ENCODE measurements around the gene PFN2.
A peak's percentile ranks its signal among the peaks of the same experiment; 100 is the strongest.
"Not testable (repeated sequence)": the region's sequence is repeated elsewhere in the genome, so short reads cannot be mapped to it uniquely, and the experiment has no call there.

The PFN2 gene, protein sequence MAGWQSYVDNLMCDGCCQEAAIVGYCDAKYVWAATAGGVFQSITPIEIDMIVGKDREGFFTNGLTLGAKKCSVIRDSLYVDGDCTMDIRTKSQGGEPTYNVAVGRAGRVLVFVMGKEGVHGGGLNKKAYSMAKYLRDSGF
- 4.0 to 7.4 reads per million in 2 donors for total RNA-seq

DNA sequence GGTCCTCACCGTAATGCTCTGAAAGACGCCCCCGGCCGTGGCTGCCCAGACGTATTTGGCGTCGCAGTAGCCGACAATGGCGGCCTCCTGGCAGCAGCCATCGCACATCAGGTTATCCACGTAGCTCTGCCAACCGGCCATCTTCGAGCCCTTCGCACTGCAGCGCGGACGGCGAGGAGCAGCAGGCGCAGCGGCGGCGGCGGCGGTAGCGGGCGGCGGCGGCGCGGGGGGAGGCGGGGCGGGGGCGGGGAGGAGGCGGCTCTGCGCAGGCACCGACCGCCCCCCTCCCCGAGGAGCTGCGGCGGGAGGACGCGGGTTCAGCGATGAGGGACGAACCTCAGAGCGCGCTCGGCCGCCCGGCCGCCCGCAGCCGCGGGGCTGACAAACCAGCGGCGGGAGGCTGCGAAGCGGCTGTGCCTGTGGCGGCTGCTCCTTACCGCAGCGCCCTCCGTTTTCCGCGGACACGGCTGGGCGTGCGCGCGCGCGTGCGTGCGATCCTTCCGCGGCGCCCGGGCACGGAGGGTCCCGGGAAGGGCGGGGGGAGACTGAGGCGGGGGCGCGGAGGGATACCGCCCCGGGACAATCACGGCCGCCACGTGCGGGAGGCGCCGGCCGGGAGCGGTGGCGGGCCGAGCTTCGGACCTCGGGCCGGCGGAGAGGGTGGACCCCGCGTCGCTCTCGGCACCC lies at the start of gene PFN2:
PFN2 (minus strand) TSS at position 180 of the 687 bp plus-strand sequence; CDS start at position 141, 39 bp downstream.
- peak; percentile 52 for DNase-seq

DNA sequence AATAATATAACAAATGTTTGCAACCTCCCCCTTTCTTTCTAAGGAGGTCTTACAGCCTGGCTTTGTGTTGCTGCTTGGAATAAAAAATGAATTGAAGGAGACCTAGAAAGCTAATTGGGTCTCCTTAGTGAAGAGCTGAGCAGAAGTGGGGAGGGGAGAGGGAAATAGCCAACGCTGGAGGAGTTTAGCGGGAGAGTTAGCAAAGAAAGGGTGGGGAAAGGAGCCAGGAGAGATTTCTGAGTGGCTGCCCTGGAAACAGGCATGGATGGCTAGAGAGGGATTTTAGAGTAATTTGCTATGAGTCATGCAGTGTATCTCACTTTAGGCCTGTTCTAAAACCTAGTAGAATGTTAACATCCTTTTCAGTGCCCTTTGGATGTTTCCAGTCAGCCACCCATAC lies 45.2 kb upstream of the PFN2 start:
- DNase-seq: no peak

DNA sequence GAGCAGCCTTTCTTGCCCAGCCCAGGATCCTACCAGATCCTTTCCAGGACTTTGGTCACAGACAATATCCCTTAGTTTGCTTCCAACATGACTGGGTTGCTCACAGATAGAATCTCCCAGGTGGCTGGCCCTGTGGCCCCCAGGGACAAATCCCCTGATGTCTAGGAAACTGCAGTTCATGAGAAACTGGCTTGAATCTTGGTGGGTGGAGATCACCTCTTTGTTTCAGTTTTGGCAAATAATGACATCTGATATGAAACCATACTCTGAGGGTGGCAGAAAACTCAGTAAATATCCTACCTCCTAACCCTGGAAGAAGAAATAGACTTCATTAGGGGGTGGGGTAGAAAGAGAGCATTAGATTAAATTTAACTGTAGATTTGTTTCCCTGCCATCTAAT lies 44.1 kb upstream of the PFN2 start:
- DNase-seq: no peak

DNA sequence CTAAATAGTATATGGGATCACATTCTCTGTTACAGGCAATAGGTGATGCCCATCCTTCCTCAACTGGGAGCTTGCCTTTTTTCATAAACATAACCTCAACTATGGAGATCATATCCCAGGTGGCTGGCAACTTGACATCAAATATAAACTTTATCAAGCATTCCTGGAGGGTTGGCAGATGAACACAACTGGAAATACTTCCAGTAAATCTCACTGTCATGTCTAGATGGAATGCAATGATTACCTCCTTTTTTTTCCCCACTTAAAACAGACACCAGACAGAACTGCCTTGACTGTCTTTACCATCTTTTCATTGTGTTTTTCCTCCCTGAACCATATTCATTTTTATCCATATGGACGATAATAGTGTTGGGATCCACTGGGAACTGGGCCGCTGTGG lies 43.1 kb upstream of the PFN2 start:
- no peak for DNase-seq

DNA sequence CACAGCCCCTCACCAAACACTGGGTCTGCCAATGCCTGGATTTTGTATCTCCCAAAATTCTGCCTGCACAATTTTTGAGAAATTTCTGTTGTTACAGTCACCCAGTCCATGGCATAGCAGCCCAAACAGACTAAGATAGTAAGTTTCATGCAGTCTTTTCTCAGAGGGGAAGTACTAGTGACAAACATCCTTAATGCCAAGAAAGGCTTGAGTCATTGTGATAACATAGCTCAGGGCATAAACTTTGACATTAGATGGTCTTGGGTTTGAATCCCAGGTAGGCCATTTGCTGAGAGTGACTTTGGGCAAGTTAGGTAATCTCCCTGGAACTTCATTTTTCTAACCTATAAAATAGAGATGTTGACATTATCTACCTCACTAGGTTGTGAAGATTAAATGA lies 36.1 kb upstream of the PFN2 start:
- no peak for DNase-seq

DNA sequence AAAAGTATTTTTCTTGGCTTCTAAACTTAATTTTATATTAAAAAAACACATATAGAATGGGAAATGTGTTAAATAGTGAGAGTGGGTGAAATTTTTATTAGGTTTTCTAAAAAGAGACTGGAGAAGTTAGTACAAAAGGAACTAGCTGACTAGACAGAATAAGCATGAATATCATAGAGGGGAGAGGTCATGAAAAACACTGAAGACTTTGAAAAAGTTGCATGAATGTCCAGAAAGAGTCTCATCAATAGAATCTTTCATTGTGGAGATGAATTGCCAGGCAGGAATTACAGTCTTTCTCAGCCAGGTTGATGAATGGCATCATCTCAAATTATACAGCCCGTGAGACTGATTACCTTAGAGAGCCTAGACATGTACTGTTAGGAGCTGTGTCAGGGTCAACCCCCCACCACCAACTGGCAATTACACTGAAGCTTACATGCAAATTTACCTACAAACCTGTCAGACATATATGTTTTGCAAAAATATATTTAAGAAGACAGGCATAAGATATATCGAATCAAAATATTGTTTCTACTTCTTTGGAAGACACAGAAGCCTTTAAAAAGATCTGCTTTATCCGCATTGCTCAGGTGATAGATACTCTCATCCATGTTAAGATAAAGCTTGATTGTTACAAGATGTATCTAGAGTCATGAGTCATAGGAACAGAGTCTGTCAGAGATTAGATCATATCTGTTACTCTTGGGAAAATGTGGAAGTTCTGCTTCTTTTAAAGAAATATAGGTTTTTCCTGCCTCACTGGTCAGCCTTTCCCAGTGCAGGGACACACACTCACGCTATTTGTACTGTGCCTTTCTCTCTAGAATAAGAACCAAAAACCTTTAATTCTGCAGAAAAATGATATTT lies 34.8 kb upstream of the PFN2 start:
- DNase-seq: no peak

DNA sequence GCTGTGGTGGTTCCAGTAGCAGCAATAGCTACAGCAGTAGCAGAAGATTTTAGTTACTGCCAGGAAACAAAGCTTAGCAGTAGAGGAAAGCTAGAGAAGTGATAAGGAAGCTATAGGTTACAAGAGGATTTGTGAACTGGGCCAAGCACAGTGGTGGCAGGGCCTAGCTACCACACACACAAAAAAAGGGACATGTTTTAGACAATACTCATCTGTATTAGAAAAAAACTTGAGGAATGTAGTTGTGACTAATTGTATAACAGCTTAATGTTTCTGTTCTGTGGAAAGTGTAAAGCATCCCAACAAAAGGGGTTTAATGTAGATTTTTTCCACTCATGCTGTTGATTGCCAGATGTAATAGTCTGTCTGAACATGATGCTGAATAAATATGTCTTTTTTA lies 29.9 kb upstream of the PFN2 start:
- DNase-seq: no peak

DNA sequence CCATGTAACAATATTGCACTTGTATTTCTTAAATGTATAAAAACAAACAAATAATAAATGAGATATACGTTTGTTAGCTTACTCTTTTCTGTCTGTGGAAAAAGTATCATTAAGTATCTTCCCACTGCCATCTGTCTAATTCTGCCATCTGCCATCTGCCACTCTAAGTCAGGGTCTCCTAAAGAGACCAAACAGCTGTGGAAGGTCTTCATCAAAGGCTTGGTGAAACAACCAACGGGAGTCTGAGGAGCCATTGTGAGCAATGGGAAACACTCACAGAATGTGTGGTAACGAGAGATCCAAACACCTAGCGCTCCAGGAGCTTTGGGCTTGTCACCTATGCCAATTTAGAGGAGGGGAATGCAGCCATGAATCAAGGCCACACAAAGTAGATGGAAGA lies 28.7 kb upstream of the PFN2 start:
- DNase-seq: no peak

DNA sequence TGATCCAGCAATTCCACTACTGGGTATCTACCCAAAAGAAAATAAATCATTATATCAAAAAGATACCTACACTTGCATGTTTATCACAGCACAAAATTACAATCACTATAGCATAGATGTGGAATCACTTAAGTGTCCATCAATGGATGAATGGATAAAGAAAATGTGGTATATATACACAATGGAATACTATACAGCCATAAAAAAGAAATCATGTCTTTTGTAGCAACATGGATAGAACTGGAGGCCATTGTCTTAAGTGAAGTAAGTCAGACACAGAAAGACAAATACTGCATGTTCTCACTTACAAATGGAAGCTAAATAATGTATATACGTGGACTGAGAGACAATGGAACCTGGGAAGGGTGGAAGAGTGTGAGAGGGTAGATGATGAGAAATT lies 28.3 kb upstream of the PFN2 start:
- no peak for DNase-seq

DNA sequence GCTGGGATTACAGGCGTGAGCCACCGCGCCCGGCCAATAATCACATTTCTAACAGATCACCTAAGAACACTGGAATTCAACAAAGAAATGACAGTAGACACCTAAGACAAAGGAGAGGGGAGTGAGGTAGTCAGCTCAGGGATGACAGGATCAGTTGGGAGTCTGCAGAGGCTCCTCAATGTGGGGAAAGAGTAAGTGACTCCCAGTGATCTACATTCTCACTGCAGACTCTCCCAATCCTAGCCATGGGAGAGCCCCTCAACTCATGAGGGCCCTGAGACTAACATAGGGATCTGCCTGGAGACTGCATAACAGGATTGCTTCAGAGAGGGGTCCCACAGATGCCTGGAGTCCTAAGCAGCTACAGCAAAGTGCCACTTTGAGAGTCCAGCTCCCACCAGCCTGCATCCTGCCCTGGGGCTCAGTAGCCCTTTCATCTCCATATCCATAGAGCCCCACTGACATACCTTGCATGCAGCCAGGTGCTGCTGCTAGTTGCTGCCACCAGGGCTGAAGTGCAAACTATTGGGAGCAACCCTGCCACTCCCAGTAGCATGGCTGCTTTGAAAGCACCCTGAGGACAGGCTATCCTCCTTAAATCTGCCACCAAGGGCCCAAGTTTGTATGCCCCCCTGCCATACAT lies 21.8 kb upstream of the PFN2 start:
- no peak for DNase-seq

DNA sequence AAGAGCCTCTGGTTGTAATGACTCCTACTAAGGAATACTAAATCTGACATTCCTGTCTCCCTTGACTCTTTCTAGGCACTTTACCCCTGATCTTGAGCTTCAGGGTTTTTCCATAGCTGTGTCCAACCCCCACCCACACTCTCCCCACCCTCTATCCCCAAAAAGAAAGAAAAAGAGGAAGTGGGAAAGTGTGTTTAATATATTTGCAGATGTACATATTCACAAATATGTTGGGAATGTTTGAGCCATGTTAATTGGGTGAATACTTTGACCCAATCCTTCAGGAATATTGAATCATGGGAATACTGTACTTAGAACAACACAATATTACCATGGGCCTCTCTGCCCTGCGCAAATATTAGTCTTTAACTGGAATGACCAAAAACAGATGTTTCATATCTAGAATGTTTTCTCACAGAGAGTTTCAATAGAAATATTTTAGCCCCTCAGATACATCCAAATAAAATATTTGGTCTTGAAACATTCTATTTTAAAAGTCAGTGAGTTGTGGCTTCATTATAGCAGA lies 19.8 kb upstream of the PFN2 start:
- DNase-seq: no peak

DNA sequence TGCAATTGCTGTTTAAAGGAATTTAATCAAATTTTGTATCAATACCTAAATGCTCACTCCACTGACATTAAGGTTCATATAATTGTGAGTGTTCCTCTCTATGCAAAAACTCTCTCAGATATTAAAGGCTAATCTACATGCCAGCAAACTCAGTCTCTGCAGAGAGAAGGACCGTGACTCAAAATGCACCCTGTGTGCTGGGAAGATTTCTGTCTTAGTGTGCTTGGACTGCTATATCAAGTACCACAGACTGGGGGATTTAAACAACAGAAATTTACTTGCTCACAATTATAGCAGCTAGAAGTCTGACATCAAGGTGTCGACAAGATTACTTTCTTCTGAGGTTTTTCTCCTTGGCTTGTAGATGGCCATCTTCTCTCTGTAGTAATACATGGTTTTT lies 18.6 kb upstream of the PFN2 start:
- DNase-seq: no peak

DNA sequence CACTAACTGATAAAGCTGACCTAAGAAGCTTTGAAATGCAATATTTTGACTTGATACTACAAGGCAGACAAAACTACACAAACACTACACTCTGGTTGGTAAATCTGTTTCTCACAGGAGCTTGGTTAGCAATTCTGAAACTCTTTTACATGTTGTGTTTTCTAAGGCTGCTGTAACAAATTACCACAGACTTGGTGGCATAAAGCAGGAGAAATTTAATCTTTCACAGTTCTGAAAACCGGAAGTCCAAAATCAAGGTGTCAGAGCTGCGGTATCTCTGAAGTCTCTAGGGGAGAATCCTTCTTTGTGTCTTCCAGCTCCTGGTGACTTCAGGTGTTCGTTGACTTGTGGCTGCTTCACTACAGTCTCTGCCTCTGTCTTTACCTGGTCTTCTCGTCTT lies 12.9 kb upstream of the PFN2 start:
- DNase-seq: no peak

DNA sequence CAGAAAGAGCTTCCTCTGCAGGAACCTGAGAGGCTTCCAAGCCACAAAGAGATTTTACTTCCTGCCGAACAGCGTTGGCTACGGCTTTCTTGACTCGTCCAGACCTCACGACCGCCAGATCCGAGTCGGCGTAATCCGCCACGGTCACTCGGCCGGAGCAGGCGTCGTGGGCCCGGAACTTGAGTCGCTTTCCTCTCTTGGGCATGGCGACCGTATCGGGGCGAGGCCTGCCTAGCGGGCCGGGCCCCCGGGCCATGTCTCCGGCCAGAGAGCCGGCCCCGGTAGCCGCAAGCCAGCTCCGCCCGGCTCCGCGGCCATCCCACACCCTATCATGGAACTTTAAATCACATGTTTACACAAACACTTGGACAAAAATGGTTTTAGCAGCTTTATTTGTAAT lies 12.4 kb upstream of the PFN2 start:
- DNase-seq: not testable (repeated sequence)

DNA sequence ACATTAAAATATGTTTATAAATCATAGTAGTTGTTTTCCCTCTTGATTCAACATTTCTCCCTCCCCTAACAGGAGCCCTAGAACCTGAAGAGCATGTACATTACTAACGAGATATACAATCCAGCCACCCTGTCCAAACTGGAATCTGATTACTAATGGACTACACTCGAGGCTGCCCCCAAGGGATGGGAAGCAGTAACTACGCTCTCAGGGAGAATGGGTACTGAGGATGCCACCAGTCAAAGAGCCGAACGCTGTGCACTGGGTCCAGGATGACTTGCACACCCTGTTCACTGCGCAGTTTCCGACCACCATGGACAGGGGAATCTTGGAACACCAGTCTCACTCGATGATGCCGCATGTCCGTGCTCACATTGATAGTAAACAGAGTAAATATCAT lies 11.3 kb upstream of the PFN2 start:
- not testable (repeated sequence) for DNase-seq

DNA sequence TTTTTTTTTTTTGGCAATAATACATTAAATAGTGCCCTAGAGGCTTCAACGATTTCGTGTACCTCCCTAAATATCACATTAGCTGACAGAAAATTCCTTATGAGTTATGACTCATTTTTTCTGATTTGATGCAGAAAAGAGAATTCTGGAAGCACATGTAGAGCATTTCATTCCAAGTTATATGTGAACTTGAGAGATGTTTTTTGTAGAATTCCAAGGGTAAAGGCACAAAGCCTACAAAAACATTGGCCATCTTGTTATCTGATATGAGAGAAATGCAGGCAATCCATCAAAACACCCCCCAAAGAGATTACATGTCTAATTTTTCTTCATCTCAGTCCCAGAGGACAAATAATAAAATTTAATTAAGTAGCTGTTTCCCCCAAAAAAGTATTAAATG lies 6.7 kb upstream of the PFN2 start:
- no peak for DNase-seq

DNA sequence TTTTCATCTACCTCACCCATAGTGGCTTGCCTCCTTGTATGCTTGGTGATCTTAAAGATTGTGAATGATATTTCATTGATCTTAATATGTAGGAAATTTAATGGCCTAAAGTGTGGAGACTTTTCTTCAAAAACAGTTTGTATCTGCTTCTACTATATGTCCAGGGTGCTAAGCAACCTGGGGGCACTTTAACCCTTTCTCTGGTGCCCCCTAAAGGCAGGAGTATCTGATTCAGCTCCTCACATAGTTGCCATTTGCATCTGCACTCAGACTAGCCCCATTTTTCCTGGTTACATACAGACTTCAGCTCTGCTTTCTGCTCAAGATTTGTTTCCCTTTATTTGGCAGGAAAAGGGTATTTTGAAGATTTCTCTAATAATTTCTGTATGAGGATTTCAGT lies 5.2 kb upstream of the PFN2 start:
- no peak for DNase-seq

DNA sequence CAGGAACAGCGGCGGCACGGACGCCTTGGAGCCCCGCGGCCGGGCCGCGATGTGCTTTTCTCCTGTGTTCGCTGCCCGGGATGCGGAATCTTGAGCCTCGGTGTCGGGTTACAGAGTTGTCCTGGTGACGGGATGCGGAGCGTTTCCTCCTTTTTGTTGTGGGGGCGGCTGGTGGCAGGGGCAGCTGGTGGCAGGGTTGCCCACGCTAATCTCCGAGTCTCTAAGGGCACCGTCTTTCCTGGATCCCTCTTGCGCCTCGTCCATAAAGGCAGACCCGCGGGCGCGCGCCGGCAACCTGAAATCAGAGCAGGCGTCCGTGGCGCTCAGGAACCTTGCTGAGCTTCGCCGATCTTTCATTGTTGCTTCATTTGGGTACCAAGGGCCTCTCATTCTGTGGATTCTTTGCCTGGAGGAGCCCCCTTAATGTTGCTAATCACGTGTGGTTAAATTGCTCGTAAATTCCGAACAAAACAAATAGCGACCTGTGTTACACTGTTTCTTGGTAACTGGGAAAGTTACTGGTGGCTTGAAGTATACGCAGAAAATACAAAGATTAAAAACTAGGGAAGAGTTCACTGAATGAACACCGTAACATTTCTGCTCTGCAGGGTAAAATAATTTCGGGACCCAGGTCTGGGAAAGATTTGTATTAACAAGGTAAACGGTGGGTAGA lies 844 bp upstream of the PFN2 start:
- peak; percentile 12 for DNase-seq

DNA sequence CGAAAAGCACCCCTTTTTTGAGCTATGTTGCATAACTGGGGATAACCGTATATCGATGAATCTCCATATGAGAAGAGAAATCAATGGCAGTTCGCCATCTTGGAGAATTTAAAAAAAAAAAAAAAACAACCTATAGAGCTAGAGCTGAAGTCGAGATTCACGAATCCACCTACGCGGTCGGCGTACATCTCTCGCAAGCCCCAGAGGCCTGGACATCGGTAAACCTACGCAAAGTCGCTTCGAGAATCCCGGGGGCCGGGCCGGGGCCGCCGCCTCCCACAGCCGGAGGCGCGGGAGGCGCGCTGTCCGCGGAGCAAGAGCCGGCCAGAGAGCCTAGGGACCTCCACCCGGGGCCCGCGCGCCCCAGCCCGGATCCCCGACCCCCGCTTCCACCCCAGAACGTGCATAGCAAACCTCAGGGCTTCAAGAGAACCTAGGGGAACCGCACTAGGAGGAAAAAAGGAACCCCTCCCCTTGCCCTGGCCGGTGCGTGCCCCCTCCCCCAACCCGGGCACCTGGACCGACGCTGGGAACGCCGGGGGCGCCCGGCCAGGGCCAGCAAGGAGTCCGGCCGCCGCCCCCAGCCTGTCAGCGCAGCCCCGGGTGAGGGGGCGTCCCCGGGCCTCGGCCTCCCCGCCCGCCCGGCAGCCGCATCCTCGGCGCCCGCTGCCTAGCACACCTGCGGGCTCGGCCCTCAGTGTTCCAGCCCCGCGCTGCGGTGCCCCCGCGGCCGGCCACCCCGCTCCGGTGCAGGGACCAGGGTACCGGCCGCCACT lies 567 bp downstream of the PFN2 start:
- peak; percentile 30 for DNase-seq

DNA sequence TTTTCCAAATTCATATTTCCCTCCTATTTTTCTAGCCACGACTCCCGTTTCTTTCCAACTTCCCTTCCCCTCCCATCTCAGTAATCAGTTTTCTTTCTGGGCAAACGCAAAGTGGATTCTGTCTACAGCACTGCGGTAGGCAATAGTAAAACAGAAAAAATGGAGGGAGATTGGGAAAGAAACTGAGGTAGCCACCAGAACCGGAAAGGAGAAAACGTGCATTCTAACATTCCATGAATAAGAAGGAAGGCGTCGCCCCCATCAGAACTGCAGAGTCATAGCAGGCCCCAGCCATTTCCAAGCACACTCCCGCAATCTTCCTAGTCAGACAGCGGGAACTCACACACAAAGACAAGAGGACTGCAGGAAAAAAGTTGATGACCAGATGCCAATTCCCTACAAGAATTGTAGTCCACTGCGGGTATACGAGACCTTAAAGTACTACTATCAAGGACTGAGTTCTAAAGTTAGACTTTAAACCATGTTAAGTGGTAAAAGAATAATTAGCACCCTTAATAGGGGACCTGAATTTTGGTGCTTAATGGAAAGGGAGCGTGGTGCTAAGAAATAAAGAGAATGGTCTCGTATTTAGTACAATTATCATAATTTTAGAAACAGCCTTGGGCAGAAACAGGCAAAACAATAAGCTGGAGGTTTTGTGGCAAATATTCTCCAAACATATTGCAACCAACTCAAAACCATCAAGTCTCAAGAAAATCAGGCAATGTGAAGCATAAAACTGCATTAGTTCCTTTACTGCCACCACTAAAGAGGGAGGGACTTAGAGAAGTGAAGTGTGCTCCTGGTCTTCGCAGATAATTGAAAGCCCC lies 1.4 kb downstream of the PFN2 start:
- DNase-seq: no peak

DNA sequence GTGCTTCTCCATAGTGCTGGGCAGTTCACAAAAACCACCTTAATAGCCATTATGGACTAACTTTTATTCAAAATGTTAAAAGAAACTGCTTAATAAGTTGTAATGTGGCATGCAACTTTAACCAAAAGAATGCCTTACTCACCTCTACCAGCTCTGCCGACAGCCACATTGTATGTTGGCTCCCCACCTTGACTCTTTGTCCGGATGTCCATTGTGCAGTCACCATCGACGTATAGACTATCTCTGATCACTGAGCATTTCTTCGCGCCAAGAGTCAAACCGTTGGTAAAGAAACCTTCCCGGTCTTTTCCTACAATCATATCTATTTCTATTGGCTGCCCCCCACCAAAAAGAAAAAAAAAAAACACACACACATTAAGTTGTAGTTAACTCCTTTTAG lies 2.5 kb downstream of the PFN2 start:
- no peak for DNase-seq

All from activated gamma-delta T cell (primary cell).